Raji (cell line): ENCODE results near the gene ALOX12B.

Source experiments
- POLR2A ChIP-seq: IDR thresholded peaks from 2 replicates; pipeline ENCODE4 v1.6.1; 2011; ENCODE audit warnings: low read depth, low read length, control low read depth; ENCODE audit not compliant: insufficient read depth

The ALOX12B gene

DNA sequence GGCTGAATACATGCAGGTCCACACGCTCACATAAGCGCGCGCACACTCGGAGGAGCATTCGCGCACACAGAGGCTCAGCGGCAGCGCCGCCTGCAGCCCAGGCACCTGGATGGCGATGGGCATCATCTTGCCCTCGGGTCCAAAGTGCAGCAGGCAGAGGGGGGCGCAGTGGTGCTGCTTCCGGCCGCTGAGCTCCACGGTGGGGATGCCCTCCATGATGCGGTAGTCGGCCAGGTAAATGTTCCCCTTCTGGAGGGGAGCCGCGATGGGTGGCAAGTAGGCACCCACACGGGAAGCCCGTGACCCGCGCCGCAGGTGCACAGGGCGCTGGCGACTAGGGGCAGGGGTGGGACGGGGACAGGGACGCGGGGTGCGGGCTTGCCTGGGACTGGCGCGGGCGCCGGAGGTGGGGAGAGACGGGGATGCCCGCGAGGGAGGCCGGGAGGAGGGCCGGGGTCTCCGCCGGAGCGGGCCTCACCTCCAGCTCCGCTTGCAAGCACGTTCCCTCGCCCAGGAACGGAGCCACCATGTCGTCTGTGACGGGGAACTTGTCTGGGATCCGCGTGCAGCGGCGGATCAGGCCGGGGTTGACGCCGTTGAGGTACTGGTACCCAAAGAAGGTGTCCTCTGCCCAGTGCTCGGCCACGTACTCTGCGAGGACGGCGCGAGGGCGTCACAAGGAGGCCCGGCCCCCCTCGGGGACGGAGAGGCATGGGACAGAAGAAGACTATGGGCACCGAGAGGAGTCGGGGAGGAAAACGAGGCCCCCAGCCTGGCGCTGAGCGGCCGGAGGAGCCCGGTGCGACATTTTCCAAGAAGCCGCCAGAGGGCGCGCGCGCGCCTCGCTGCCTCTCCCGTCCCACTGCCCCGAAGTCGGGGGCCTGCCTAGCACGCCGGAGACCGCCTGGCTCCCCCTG, 8.0 kb downstream of the ALOX12B start:
- peak; percentile 84 for TF ChIP-seq POLR2A

DNA sequence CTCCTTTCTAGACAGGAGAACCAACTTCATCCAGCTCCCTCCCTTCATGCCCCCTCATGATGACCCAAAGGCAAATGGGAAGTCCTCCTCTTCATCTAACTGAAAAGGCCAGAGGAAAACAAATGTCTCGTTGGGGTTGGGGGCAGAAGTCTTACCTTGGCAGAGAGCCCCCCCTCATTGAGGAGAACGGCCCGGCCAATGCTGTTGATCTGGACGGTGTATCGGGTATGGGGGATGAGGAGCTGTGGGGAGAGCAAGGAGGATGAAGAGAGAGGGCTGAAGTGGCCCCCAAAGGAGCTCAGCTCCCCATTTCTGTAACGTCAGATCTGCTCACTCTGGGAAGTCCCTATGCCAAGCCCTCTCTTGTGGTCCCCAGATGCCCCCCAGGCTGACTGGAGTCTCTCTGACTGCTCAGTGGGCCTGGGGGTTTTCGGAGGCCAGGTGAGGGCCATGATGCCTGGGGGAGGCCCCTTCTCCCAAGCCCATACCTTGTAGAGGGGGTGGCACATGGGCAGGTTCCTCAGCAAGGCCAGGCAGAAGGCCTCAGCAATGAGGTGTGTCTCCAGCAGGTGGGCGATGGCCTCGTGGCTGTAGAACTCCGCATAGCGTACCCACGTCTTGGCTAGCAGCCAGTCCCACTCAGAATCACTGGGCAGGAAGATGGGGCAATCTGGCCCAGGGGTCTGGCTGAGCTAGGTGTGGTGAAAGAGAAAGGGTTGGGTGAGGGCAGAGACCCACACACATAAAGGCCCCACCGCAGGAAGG, 10.8 kb downstream of the ALOX12B start:
- no peak for TF ChIP-seq POLR2A

DNA sequence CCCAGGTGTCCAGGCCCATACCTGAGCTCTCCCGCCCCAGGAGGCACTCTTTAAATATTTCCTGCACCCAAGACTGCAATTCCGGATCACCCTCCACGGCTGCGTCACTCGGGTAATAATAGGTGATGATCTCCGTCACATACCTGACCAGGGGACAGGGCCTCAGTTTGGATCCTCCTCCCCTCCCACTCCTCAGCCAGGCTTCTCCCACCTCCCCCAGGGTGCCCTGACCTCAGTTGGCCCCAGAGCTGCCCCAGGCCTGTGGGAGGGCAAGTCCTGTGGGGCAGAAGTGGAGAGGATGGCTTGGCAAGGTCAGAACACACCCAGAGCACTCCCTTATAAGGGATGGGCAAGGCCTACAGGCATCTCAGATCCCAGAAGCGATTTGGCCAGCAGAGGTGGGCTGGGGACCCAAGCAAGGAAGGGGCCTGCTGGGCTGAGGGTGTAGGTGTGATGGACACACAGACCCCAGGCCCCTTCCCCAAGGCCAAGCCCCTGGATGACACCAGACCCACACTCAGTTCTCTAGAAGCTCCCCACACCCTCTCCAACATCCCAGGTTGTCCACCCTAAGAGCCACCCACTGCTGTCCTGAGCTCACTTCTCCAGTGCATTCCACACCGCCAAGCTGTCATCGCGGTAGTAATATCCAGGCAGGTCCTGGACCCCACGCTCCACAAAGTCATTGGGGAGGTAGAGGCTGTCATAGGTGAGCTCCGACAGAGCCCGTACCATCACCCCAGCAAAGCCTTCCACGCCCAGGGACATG, 11.8 kb downstream of the ALOX12B start:
- no peak for TF ChIP-seq POLR2A

DNA sequence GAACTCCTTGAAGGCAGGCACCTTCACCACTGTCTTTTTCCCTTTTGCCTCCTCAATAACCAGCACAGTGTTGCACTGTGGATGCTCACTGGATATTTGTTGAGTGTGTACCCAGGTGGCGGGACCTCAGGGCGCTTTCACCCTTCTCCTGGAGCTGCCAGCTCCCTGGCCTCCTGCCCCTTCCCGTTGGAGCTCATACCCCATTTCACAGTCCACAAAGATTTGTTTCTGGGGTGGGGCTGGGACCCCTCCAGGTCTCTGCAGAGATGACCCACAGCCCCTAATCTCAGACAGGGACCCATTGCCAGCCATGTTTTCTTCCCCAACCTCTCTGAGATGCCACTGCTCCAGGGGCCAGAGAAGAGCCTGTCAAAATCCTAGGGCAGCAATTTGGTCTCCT, 12.4 kb downstream of the ALOX12B start:
- TF ChIP-seq POLR2A = no peak

DNA sequence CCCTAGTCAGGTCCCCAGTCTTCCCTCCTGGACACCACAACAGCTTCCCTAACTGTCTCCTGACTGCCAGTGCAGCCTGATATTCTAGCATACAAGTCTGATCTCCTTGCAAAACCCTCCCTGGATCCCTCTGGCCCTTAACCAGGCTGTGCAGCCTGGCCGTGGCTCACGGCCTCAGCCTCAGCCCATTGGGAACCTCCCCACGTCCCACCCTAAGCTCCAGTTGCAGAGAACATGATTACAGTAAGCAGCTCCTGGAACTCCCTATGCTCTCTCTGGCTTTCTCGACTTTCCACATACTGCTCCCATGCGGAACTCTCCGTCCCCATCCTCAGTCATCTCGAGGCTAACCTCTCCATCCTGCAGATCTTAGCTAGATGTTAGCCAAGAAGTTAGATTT, 13.0 kb downstream of the ALOX12B start:
- no peak for TF ChIP-seq POLR2A

DNA sequence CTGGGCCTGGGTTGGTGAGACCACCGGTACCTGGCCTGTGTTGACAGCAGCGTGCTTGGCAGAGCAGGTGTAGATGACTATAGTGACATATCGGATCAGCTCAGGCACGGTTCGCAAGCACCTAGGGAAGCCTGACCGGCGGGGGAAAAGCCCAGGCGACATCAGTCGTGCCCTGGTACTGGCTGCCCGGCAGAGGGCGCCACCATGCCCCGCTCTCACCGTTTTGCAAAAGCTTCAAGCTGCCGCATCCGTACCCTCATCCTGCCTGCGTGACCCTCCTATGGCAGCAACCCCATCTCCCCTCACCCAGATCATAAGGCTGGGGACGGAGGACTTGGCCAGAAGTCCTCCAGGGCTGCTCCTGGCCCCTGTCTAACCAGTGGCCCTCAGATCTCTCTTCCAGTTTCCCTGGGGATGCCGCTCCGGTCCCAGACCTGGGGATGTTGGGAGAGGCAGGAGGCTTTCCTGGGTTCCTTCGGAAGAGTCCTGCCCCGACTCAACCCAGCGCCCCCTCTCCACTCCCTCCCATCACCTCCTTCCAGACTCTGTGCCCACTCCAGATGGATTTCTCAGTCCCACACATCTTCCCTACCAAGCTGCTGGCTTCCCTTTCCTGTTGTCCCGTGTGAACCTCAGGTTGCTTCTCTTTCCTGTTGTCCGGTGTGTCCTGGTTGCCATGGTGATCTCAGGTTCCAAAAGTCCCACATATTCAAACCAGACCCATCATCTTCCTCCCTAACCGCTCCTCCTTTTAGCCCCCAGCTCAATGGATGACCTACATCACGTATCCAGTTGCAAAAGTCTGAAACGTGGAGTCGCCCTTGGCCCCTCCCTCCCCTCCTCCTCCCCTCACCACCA, 13.7 kb downstream of the ALOX12B start:
- no peak for TF ChIP-seq POLR2A

DNA sequence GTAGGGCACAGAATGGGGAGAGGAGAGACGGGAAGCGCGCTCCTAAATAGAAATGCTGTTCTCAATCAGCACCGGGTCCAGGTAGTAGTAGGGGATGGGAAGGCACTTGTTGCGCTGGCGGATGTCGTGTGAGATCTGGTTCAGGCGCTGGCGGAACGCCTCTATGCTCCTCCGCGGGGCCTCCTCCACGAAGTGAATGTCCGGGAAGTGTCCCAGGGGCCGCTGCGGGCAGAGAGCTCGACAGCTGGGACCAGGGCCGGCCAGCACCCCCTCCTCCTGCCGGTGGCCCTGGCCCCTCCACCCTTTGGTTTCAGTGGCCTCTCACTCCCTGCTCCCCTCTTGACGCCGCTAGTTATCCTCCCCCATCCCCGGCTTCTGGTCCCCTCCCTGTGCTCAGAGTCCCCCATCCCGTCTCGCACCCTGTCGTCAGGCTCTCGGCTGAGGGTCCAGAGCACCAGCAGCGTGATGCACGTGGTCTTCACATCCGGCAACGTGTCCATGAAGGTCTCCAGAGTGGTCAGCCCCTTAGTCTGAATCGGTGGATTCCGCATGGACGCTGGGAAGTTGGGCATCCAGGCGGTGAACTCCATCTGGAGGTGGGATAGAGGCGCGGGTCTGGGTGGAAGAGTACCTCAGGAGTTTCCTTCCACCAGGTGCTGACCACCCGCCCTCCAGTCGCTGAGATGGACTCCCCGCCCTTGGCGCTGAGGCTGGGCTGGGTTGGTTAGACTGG, 14.6 kb downstream of the ALOX12B start:
- TF ChIP-seq POLR2A = no peak

DNA sequence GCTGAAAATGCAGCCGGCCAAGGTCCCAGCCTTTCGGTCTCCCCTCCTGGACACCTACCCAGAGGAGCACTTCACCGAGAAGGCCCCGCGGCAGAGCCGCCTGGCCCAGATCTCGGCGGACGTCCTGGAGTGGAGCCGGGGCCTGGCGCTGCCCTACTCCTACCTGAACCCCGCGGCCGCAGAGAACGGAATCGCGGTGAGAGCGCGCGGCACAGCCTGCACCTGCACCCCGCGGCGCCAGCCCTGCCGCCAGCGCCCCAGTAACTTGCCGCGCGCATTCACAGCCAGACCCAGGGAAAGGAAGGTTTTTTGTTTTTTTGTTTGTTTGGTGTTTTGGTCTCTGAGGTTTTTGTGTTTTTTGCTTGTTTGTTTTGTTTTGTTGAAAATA, 15.2 kb downstream of the ALOX12B start:
- TF ChIP-seq POLR2A = no peak

DNA sequence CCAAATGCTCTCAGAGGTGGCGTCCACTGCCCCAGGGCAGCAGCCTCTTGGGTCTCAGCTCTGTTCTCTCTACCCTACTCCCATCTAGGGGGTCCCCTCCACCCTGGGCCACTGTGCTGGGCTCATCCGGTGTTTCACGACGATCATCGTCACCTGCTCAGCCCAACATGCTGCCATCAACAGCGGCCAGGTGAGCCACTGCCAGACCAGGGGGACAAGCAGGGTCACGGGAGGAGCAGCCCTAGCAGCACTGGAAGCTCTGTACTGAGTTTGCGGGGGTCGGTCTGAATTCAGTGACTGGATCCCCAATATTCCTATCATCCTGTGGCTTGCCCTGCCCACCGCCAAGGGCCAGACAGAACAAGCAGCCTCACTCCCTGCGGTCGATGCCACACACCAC, 16.0 kb downstream of the ALOX12B start:
- TF ChIP-seq POLR2A = no peak

DNA sequence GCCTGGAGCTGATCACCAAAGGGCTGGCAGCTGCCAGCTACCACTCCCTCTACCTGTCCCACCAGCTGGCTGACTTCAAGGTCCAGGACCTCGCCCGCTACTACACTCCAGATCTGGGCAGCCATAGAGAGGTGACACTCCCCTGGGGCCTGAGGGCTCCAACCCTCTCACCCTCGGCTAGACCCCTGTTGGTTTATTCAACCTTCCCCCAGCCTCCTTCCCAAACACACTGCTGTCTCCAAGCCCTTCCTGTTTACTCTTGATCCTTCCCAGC, 18.0 kb downstream of the ALOX12B start:
- no peak for TF ChIP-seq POLR2A

DNA sequence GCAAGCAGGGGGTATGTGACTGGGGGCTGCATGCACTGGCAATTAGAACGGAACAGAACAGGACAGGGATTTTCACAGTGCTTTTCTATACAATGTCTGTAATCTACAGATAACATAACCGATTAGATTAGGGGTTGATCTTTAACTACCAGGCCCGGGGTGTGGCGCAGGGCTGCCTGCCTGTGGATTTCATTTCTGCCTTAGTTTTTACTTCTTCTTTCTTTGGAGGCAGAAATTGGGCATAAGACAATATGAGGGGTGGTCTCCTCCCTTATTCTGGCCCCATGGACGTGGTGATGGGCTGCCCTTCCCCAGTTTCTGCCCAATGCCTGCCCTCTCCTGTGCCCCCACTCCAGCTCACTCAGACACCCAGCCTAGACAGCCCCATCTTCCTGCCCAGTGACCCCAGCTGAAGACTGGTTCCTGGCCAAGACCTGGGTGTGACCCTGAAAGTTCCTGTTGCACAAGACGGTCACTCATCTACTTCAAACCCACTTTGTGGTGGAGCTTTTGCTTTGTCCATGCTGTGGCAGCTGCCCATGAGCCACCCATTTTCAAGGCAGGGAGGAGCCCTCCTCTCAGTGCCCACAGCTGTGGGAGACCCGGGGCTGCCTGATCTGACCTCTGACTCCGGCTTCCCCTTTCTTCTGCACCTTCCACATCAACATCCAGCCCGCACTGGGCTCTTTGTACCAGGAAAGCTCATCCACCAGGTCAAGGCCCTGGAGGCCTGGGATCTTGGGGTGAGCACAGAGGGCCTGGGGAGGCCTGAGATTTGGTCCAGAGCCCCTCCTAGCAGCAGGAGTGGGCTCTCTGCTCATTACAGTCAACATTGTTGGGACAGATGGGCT, 18.6 kb downstream of the ALOX12B start:
- no peak for TF ChIP-seq POLR2A

DNA sequence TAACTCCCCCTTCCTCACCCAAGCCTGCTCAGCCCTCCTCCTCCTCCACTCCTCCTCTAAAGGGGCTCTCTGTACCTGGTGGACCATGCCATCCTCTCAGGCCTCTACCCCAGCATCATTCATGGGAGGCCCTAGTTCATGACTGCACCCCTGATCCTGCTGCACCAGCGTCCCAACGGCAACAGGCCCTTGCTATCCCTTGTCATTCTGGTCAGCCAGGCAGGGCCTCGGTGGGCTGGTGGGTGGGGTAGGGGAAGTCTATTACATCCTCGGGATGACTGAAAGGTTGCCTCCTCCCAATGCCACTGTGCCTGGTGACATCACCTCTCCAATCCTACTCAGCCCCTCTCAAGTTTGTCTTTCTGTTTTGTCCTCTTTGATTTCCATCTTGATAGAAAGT, 19.7 kb downstream of the ALOX12B start:
- TF ChIP-seq POLR2A = no peak
